Measurements from ENCODE around the gene CCDC178.

- TF ChIP-seq EZH2 (IDR thresholded peaks at IDR 0.05; ENCODE audit: borderline replicate concordance, low read length): no peak
- TF ChIP-seq CTCF (IDR thresholded peaks at IDR 0.05; ENCODE audit: low read length): no peak
Measured at GRCh38 chr18:33074125-33074524, 366.4 kb downstream of the CCDC178 start.
